BE2C (cell line): ENCODE data around the gene TWF2.

Source experiments
- DNase-seq: peaks from one replicate; pipeline ENCODE4 v3.0.0-alpha.2; 2020
- H3K27me3 ChIP-seq: fragments of 250-450 bp; sonication (Bioruptor Pico); 2 replicates; pipeline ENCODE4 v1.5.1; 2020; ENCODE audit warnings: mild to moderate bottlenecking
- H3K36me3 ChIP-seq: fragments of 250-450 bp; sonication (Bioruptor Pico); 2 replicates; pipeline ENCODE4 v1.5.1; 2020; ENCODE audit warnings: mild to moderate bottlenecking
- H3K4me1 ChIP-seq: fragments of 250-450 bp; sonication (Bioruptor Pico); 2 replicates; pipeline ENCODE4 v1.5.1; 2020
- H3K4me3 ChIP-seq: 2 replicates; pipeline ENCODE4 v1.5.1; 2011; ENCODE audit warnings: low read depth, low read length
- H3K9me3 ChIP-seq: fragments of 250-450 bp; sonication (Bioruptor Pico); 2 replicates; pipeline ENCODE4 v1.5.1; 2020
- CTCF ChIP-seq: IDR thresholded peaks from 2 replicates; pipeline ENCODE4 v1.5.1; 2012; ENCODE audit warnings: mild to moderate bottlenecking, low read depth, low read length

TWF2 gene

GRCh38 chr3:52228751-52229291, 10.1 kb downstream of the TWF2 start:
- DNase-seq: no peak
- Histone ChIP-seq H3K9me3 (no peaks in the 10 kb centered on the region), H3K27me3 (no peaks in the 10 kb centered on the region), H3K4me1 (no peaks in the 10 kb centered on the region), H3K36me3 (peaks cover 9% of the 10 kb centered on the region), H3K4me3 (no peak overlapping the region)
- no peak for TF ChIP-seq CTCF

- peaks cover 9% of the 10 kb centered on the region for H3K36me3 ChIP-seq
- no peak overlapping the region for H3K4me3 ChIP-seq
- TF ChIP-seq CTCF: no peak
- H3K27me3 ChIP-seq: no peaks in the 10 kb centered on the region
- H3K9me3 ChIP-seq: no peaks in the 10 kb centered on the region
- no peaks in the 10 kb centered on the region for H3K4me1 ChIP-seq
- no peak for DNase-seq
Measured at GRCh38 chr3:52228266-52228665, 10.7 kb downstream of the TWF2 start.

- Histone ChIP-seq H3K9me3 (no peaks in the 10 kb centered on the region), H3K27me3 (no peaks in the 10 kb centered on the region), H3K4me1 (no peaks in the 10 kb centered on the region), H3K36me3 (peaks cover 9% of the 10 kb centered on the region), H3K4me3 (no peak overlapping the region)
- no peak for TF ChIP-seq CTCF
- DNase-seq: no peak
Measured at GRCh38 chr3:52227766-52228165, 11.2 kb downstream of the TWF2 start.

GRCh38 chr3:52227117-52227516, 11.8 kb downstream of the TWF2 start:
- H3K27me3 ChIP-seq: no peaks in the 10 kb centered on the region
- TF ChIP-seq CTCF: no peak
- H3K36me3 ChIP-seq: peaks cover 9% of the 10 kb centered on the region
- no peaks in the 10 kb centered on the region for H3K4me1 ChIP-seq
- DNase-seq: no peak
- no peak overlapping the region for H3K4me3 ChIP-seq
- H3K9me3 ChIP-seq: no peaks in the 10 kb centered on the region

- DNase-seq: no peak
- no peaks in the 10 kb centered on the region for H3K27me3 ChIP-seq
- no peak overlapping the region for H3K4me3 ChIP-seq
- H3K4me1 ChIP-seq: no peaks in the 10 kb centered on the region
- no peaks in the 10 kb centered on the region for H3K9me3 ChIP-seq
- peaks cover 8% of the 10 kb centered on the region for H3K36me3 ChIP-seq
- no peak for TF ChIP-seq CTCF
Measured at GRCh38 chr3:52226229-52226817, 12.6 kb downstream of the TWF2 start.

GRCh38 chr3:52225452-52226228, 13.3 kb downstream of the TWF2 start, which contains the start of gene TLR9:
Gene TLR9, minus strand, starts transcription at chr3:52225645. Its CDS starts 116 bp downstream, at chr3:52225529.
- Histone ChIP-seq H3K4me3 (no peak within 1 kb of the TSS), H3K36me3 (peaks cover 3% of the 10 kb centered on the region; the same call in 1 of the 2 replicates), H3K9me3 (no peaks in the 10 kb centered on the region), H3K27me3 (no peaks in the 10 kb centered on the region), H3K4me1 (no peaks in the 10 kb centered on the region)
- no peak for TF ChIP-seq CTCF
- DNase-seq: no peak
